ENCODE measurements around the gene ZNF385D.

DNA sequence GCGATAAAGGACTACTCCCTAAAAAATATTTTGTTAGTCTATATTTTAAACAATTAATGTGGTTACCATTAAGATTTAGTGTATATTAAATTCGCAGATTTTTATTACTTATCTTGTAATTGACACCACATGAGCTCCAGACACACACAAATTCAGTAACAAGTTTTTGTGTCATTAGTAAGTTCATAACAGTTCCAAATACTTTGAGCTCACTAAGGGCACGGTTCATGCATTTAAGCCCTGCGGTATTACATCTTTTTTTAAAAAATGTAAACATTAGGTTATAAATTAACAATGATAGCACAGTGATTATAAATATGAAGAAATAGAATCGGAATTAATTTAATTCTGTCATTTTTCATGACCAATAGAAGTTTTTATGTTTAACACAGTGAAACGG, 317.3 kb downstream of the ZNF385D start:
- TF ChIP-seq POLR2AphosphoS5 (IDR thresholded peaks at IDR 0.05; ENCODE audit: low read depth) (no peak), JUNB (IDR thresholded peaks at IDR 0.05; ENCODE audit: unreplicated experiment) (no peak), EZH2 (IDR thresholded peaks at IDR 0.05; ENCODE audit: low read depth, unreplicated experiment) (no peak), EZH2phosphoT487 (IDR thresholded peaks at IDR 0.05; ENCODE audit: unreplicated experiment) (no peak), NANOG (IDR thresholded peaks at IDR 0.05; ENCODE audit: borderline replicate concordance) (no peak), CREB1 (CRISPR knock-in tag; IDR thresholded peaks at IDR 0.05; ENCODE audit: low read depth) (no peak), STAT1 (IDR thresholded peaks at IDR 0.05; ENCODE audit: unreplicated experiment) (no peak), ZNF331 (CRISPR knock-in tag; IDR thresholded peaks at IDR 0.05; ENCODE audit: low read depth) (no peak), ZNF114 (CRISPR knock-in tag; IDR thresholded peaks at IDR 0.05) (no peak)
- TF ChIP-seq, protein P1, sequence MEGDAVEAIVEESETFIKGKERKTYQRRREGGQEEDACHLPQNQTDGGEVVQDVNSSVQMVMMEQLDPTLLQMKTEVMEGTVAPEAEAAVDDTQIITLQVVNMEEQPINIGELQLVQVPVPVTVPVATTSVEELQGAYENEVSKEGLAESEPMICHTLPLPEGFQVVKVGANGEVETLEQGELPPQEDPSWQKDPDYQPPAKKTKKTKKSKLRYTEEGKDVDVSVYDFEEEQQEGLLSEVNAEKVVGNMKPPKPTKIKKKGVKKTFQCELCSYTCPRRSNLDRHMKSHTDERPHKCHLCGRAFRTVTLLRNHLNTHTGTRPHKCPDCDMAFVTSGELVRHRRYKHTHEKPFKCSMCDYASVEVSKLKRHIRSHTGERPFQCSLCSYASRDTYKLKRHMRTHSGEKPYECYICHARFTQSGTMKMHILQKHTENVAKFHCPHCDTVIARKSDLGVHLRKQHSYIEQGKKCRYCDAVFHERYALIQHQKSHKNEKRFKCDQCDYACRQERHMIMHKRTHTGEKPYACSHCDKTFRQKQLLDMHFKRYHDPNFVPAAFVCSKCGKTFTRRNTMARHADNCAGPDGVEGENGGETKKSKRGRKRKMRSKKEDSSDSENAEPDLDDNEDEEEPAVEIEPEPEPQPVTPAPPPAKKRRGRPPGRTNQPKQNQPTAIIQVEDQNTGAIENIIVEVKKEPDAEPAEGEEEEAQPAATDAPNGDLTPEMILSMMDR (conservative IDR thresholded peaks at IDR 0.05; ENCODE audit: low read depth in 2 of 2): no peak
- TF ChIP-seq, protein P2, sequence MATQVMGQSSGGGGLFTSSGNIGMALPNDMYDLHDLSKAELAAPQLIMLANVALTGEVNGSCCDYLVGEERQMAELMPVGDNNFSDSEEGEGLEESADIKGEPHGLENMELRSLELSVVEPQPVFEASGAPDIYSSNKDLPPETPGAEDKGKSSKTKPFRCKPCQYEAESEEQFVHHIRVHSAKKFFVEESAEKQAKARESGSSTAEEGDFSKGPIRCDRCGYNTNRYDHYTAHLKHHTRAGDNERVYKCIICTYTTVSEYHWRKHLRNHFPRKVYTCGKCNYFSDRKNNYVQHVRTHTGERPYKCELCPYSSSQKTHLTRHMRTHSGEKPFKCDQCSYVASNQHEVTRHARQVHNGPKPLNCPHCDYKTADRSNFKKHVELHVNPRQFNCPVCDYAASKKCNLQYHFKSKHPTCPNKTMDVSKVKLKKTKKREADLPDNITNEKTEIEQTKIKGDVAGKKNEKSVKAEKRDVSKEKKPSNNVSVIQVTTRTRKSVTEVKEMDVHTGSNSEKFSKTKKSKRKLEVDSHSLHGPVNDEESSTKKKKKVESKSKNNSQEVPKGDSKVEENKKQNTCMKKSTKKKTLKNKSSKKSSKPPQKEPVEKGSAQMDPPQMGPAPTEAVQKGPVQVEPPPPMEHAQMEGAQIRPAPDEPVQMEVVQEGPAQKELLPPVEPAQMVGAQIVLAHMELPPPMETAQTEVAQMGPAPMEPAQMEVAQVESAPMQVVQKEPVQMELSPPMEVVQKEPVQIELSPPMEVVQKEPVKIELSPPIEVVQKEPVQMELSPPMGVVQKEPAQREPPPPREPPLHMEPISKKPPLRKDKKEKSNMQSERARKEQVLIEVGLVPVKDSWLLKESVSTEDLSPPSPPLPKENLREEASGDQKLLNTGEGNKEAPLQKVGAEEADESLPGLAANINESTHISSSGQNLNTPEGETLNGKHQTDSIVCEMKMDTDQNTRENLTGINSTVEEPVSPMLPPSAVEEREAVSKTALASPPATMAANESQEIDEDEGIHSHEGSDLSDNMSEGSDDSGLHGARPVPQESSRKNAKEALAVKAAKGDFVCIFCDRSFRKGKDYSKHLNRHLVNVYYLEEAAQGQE (IDR thresholded peaks at IDR 0.05; ENCODE audit: unreplicated experiment): no peak
- TF ChIP-seq, protein P3, sequence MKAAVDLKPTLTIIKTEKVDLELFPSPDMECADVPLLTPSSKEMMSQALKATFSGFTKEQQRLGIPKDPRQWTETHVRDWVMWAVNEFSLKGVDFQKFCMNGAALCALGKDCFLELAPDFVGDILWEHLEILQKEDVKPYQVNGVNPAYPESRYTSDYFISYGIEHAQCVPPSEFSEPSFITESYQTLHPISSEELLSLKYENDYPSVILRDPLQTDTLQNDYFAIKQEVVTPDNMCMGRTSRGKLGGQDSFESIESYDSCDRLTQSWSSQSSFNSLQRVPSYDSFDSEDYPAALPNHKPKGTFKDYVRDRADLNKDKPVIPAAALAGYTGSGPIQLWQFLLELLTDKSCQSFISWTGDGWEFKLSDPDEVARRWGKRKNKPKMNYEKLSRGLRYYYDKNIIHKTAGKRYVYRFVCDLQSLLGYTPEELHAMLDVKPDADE (IDR thresholded peaks at IDR 0.05): no peak
- TF ChIP-seq, protein P4, sequence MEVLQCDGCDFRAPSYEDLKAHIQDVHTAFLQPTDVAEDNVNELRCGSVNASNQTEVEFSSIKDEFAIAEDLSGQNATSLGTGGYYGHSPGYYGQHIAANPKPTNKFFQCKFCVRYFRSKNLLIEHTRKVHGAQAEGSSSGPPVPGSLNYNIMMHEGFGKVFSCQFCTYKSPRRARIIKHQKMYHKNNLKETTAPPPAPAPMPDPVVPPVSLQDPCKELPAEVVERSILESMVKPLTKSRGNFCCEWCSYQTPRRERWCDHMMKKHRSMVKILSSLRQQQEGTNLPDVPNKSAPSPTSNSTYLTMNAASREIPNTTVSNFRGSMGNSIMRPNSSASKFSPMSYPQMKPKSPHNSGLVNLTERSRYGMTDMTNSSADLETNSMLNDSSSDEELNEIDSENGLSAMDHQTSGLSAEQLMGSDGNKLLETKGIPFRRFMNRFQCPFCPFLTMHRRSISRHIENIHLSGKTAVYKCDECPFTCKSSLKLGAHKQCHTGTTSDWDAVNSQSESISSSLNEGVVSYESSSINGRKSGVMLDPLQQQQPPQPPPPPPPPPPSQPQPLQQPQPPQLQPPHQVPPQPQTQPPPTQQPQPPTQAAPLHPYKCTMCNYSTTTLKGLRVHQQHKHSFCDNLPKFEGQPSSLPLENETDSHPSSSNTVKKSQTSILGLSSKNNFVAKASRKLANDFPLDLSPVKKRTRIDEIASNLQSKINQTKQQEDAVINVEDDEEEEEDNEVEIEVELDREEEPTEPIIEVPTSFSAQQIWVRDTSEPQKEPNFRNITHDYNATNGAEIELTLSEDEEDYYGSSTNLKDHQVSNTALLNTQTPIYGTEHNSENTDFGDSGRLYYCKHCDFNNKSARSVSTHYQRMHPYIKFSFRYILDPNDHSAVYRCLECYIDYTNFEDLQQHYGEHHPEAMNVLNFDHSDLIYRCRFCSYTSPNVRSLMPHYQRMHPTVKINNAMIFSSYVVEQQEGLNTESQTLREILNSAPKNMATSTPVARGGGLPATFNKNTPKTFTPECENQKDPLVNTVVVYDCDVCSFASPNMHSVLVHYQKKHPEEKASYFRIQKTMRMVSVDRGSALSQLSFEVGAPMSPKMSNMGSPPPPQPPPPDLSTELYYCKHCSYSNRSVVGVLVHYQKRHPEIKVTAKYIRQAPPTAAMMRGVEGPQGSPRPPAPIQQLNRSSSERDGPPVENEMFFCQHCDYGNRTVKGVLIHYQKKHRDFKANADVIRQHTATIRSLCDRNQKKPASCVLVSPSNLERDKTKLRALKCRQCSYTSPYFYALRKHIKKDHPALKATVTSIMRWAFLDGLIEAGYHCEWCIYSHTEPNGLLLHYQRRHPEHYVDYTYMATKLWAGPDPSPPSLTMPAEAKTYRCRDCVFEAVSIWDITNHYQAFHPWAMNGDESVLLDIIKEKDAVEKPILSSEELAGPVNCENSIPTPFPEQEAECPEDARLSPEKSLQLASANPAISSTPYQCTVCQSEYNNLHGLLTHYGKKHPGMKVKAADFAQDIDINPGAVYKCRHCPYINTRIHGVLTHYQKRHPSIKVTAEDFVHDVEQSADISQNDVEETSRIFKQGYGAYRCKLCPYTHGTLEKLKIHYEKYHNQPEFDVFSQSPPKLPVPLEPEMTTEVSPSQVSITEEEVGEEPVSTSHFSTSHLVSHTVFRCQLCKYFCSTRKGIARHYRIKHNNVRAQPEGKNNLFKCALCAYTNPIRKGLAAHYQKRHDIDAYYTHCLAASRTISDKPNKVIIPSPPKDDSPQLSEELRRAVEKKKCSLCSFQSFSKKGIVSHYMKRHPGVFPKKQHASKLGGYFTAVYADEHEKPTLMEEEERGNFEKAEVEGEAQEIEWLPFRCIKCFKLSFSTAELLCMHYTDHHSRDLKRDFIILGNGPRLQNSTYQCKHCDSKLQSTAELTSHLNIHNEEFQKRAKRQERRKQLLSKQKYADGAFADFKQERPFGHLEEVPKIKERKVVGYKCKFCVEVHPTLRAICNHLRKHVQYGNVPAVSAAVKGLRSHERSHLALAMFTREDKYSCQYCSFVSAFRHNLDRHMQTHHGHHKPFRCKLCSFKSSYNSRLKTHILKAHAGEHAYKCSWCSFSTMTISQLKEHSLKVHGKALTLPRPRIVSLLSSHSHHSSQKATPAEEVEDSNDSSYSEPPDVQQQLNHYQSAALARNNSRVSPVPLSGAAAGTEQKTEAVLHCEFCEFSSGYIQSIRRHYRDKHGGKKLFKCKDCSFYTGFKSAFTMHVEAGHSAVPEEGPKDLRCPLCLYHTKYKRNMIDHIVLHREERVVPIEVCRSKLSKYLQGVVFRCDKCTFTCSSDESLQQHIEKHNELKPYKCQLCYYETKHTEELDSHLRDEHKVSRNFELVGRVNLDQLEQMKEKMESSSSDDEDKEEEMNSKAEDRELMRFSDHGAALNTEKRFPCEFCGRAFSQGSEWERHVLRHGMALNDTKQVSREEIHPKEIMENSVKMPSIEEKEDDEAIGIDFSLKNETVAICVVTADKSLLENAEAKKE (CRISPR knock-in tag; IDR thresholded peaks at IDR 0.05): no peak

Data from GM23338 (cell line).